Progenitor cell of endocrine pancreas (in vitro differentiated cells): ENCODE data around the gene HOXA11. TPM values are rescaled to one million over a fixed set of nuclear protein-coding genes. Genes with fewer than 3 reads are reported as not detected.

Source experiments
- DNase-seq: peaks from one replicate; pipeline ENCODE4 v3.0.0; 2021; ENCODE audit warnings: low spot score; ENCODE audit not compliant: unreplicated experiment
- H3K27ac Mint-ChIP-seq: 2 replicates; pipeline ENCODE4 v1.8.0; 2021; ENCODE audit warnings: mild to moderate bottlenecking, moderate library complexity, mixed read lengths
- H3K27me3 Mint-ChIP-seq: 2 replicates; pipeline ENCODE4 v1.8.0; 2021; ENCODE audit warnings: mixed read lengths
- H3K36me3 Mint-ChIP-seq: 2 replicates; pipeline ENCODE4 v1.8.0; 2022; ENCODE audit warnings: mixed read lengths; ENCODE audit not compliant: insufficient read depth
- H3K4me1 Mint-ChIP-seq: 2 replicates; pipeline ENCODE4 v1.8.0; 2021; ENCODE audit warnings: low read depth, mixed read lengths
- H3K4me3 Mint-ChIP-seq: 2 replicates; pipeline ENCODE4 v1.8.0; 2021; ENCODE audit warnings: low read depth, mild to moderate bottlenecking, moderate library complexity, mixed read lengths
- H3K9me3 Mint-ChIP-seq: 2 replicates; pipeline ENCODE4 v1.8.0; 2021; ENCODE audit warnings: low read depth, mixed read lengths
- CTCF ChIP-seq: fragments of 200-600 bp; sonication (generic); IDR thresholded peaks from one replicate; pipeline ENCODE4 v1.5.0; 2021; ENCODE audit warnings: antibody characterized with exemption, mild to moderate bottlenecking; ENCODE audit not compliant: unreplicated experiment
- total RNA-seq: library from RNA; stranded (reverse); gene quantifications from 2 replicates; pipeline ENCODE4 v1.2.1, GENCODE V29; 2021

The HOXA11 gene
- total RNA-seq, 1 donor from 2014 or later, result not detected

- TF ChIP-seq CTCF, result no peak
- H3K36me3 Mint-ChIP-seq, result no peaks in the 10 kb centered on the region
- peaks cover 84% of the 10 kb centered on the region for H3K27me3 Mint-ChIP-seq
- H3K4me3 Mint-ChIP-seq, result no peak overlapping the region
- peaks cover 3% of the 10 kb centered on the region for H3K4me1 Mint-ChIP-seq
- no peak for DNase-seq
- H3K27ac Mint-ChIP-seq, result no peak overlapping the region
- H3K9me3 Mint-ChIP-seq, result no peaks in the 10 kb centered on the region
These were observed 11.5 kb downstream of the HOXA11 start for GRCh38 chr7:27173511-27173955.

GRCh38 chr7:27172823-27173510 is 12.1 kb downstream of the HOXA11 start:
- Mint-ChIP-seq H3K9me3 (no peaks in the 10 kb centered on the region), H3K27ac (no peak overlapping the region), H3K4me1 (peaks cover 4% of the 10 kb centered on the region), H3K36me3 (no peaks in the 10 kb centered on the region), H3K4me3 (no peak overlapping the region), H3K27me3 (peaks cover 84% of the 10 kb centered on the region)
- no peak for DNase-seq
- TF ChIP-seq CTCF, result no peak

- no peak for DNase-seq
- Mint-ChIP-seq H3K4me1 (peaks cover 4% of the 10 kb centered on the region), H3K36me3 (no peaks in the 10 kb centered on the region), H3K27me3 (peaks cover 84% of the 10 kb centered on the region), H3K9me3 (no peaks in the 10 kb centered on the region), H3K27ac (no peak overlapping the region), H3K4me3 (no peak overlapping the region)
- TF ChIP-seq CTCF, result no peak
These were observed 12.7 kb downstream of the HOXA11 start for GRCh38 chr7:27172315-27172774.

- Mint-ChIP-seq H3K9me3 (no peaks in the 10 kb centered on the region), H3K27me3 (peaks cover 84% of the 10 kb centered on the region), H3K36me3 (no peaks in the 10 kb centered on the region), H3K4me3 (no peak overlapping the region), H3K4me1 (peaks cover 4% of the 10 kb centered on the region), H3K27ac (no peak overlapping the region)
- DNase-seq, result no peak
- TF ChIP-seq CTCF, result no peak
These were observed 13.3 kb downstream of the HOXA11 start for GRCh38 chr7:27171637-27172314.

GRCh38 chr7:27171325-27171636 is 13.8 kb downstream of the HOXA11 start:
- Mint-ChIP-seq H3K4me3 (no peak overlapping the region), H3K9me3 (no peaks in the 10 kb centered on the region), H3K4me1 (peaks cover 4% of the 10 kb centered on the region), H3K36me3 (no peaks in the 10 kb centered on the region), H3K27me3 (peaks cover 84% of the 10 kb centered on the region), H3K27ac (no peak overlapping the region)
- no peak for TF ChIP-seq CTCF
- DNase-seq, result no peak
